HepG2 (cell line): Measurements from ENCODE around the gene CBX2. TPM values are rescaled to one million over a fixed set of nuclear protein-coding genes. Genes with fewer than 3 reads are reported as not detected.

Experiments
- HNF1B ChIP-seq: sonication (generic); formaldehyde crosslinking; IDR thresholded peaks from 2 replicates; pipeline ENCODE4 v1.5.1; 2020; ENCODE audit warnings: mild to moderate bottlenecking, moderate library complexity, missing genetic modification reagents
- PTBP1 ChIP-seq: fragments of 200-400 bp; formaldehyde crosslinking; IDR thresholded peaks from 2 replicates; pipeline ENCODE4 v1.6.1; 2018; ENCODE audit warnings: low read length, low read depth; ENCODE audit not compliant: poor library complexity, severe bottlenecking
- RXRA ChIP-seq: sonication (generic); formaldehyde crosslinking; IDR thresholded peaks from 2 replicates; pipeline ENCODE4 v1.5.1; 2020; ENCODE audit warnings: missing genetic modification reagents
- TAF15 ChIP-seq: fragments of 200-400 bp; formaldehyde crosslinking; IDR thresholded peaks from one replicate; pipeline ENCODE4 v1.6.1; 2018; ENCODE audit warnings: mild to moderate bottlenecking, low read depth, low read length; ENCODE audit not compliant: poor library complexity, severe bottlenecking
- TFDP2 ChIP-seq: sonication (generic); formaldehyde crosslinking; IDR thresholded peaks from 2 replicates; pipeline ENCODE4 v1.4.0; 2020; ENCODE audit warnings: missing genetic modification reagents
- TRIM22 ChIP-seq: fragments of 450-650 bp; IDR thresholded peaks from 2 replicates; pipeline ENCODE4 v1.6.1; 2017
- ZNF414 ChIP-seq: sonication (generic); formaldehyde crosslinking; IDR thresholded peaks from 2 replicates; pipeline ENCODE4 v1.5.0; 2020; ENCODE audit warnings: missing genetic modification reagents
- ZNF576 ChIP-seq: sonication (generic); formaldehyde crosslinking; IDR thresholded peaks from 2 replicates; pipeline ENCODE4 v1.4.0; 2020; ENCODE audit warnings: mild to moderate bottlenecking, missing genetic modification reagents
- ZNF652 ChIP-seq: IDR thresholded peaks from 2 replicates; pipeline ENCODE4 v1.6.1; 2016; ENCODE audit warnings: low read depth, borderline replicate concordance
- polyA plus RNA-seq, 8 experiments: library from polyadenylated mRNA; depleted of rRNA in 3 of 8; stranded (reverse) in 7 of 8; unstranded in 1 of 8; fragments of >200 nt; fragmentation: Illumina TruSeq in 4 of 8; extraction: Trizol in 4 of 8; gene quantifications; 2 replicates each; pipeline versions ENCODE4 v1.2.1 to v1.2.3, GENCODE V29; 2011 to 2016; ENCODE audit warnings: low read depth in 4 of 8, missing spikeins in 1 of 8, mixed read lengths in 1 of 8; ENCODE audit not compliant: insufficient read depth in 1 of 8
- total RNA-seq, 5 experiments: library from RNA; depleted of rRNA; stranded (reverse); fragments of >200 nt; fragmentation: Illumina TruSeq; extraction: Trizol; gene quantifications; 2 replicates each; pipeline ENCODE4 v1.2.3, GENCODE V29; 2016; ENCODE audit warnings: low read depth in 1 of 5

The CBX2 gene
- total and polyA plus RNA-seq, 2 of the 13 experiments (the other 11 are each of a cell fraction or from before 2014, with no cell fraction given), result 14.5 to 31.1 TPM

GRCh38 chr17:79835470-79835899 lies 57.5 kb downstream of the CBX2 start (continued):
- no peak for TF ChIP-seq ZNF414 (CRISPR knock-in tag)
- TF ChIP-seq PTBP1, result peak; percentile 18
- no peak for TF ChIP-seq ZNF576 (CRISPR knock-in tag)
- TF ChIP-seq HNF1B (CRISPR knock-in tag), result 0 out of 2 replicates have a peak, but pooled peaks have one; percentile 1
- no peak for TF ChIP-seq TRIM22
- 0 out of 2 replicates have a peak, but pooled peaks have one; percentile 3 for TF ChIP-seq RXRA (CRISPR knock-in tag)
- TF ChIP-seq TFDP2 (CRISPR knock-in tag), result no peak
- TF ChIP-seq ZNF652 (CRISPR knock-in tag), result no peak
- TF ChIP-seq TAF15, result peak; percentile 26
